ENCODE data around the gene BCAS3.

DNA sequence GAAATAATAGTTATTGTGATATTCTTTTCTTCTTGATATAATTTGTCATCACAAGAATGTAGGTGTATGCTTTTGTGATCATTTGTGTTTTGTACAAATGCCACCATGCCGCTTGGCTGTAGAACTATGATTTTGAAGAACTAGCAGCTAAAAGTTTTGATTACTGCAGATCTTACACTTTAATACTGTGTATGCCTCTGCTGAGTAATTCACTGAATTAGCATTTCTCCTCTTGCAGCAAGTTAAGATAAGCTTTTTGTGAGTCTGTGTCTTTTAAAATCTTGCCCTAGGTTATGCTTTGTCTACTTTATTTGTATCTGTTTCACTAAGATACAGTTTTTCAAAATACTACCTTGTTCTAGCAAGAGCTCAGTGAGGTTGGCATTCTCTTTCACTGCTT lies 395.5 kb downstream of the BCAS3 start:
- TF ChIP-seq CTCF (IDR thresholded peaks at IDR 0.05) (no peak), POLR2A (IDR thresholded peaks at IDR 0.05) (no peak)

All from ovary (tissue), 3 donors.